Activated CD8-positive, alpha-beta memory T cell treated with anti-CD3 and anti-CD28 coated beads for 4 hours (primary cell): ENCODE measurements around the gene ENPP6.
A peak's percentile ranks its signal among the peaks of the same experiment; 100 is the strongest.

ENCODE experiments used
- DNase-seq, 2 donors: peaks; one replicate each; pipeline ENCODE4 v3.0.0-alpha.2; 2020; ENCODE audit warnings: low read depth in 2 of 2

Gene ENPP6

DNA sequence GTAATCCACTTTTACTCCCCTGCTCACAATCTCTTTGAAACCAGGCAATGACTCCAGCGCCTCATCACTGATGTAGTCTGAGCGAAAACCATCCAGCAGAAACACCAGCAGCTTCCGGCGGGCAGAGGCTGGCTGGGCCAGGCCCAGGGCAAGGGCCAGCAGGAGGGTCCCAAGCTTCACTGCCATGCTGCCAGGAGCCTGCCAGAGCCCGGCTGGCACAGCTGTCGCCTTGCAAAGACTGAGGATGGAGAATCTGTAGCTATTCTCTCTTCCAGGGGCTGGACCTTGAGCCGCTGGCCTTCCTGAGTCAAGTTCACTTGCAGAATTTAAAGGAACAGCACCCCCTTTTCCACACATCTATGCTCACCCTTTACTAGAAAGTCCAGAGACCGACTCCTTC, at the start of gene ENPP6:
ENPP6 (minus strand) TSS at position 240 of the 400 bp plus-strand sequence; CDS start at position 186, 54 bp downstream.
- DNase-seq = no peak

DNA sequence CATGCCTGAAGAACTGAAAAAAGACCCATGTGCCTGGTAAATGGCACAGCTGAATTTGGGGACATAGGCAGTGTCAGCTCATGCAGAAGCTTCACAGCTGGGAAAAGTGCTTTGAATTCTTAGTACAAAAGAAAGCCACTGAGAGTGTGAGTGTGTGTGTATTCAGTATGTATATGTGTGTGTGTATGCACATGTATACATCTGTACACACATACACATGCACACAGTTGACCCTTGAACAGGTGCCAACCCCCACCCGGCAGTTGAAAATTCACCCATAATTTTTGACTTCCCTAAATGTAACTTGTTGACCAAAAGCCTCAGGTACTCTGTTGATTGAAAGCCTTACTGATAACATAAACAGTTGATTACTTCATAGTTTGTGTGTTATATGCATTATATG, 49.5 kb upstream of the ENPP6 start:
- no peak for DNase-seq

DNA sequence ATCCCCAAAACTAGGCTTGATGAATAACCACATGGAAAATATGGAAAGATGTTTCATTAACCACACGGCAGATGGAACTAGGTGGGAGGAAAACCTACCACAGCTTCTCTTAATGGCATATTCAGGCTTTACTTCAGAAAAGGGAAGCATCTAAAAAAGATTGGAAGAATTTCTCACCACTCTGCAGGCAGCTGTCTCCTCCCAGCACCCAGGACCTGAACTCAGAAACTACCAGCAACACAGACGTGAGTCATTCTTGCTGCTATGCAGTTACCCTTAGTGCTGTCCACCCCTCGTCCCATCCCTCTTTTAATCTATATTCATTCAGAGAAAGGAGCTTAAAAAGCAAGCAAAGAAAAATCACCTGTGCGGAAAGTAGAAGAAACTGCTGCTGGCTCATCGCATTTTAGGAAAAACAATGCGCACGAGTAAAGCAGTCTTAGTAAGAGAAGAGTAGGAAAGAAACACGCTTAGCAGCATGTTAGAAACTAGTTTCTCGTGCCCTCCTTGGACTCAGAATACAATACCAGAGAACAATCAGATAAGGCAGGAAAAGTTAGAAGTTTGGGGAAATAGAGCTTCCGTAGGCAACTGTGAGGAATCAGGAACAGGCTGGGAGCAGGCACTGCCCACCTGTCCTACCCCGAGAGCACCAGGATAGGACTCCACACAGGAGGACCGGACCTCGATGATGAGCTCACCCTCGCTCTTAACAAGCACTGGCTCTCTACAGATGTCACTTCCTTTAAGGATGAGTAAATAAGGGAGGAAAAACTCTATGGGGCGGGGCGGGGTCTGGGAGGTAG, 48.1 kb upstream of the ENPP6 start:
- no peak for DNase-seq

DNA sequence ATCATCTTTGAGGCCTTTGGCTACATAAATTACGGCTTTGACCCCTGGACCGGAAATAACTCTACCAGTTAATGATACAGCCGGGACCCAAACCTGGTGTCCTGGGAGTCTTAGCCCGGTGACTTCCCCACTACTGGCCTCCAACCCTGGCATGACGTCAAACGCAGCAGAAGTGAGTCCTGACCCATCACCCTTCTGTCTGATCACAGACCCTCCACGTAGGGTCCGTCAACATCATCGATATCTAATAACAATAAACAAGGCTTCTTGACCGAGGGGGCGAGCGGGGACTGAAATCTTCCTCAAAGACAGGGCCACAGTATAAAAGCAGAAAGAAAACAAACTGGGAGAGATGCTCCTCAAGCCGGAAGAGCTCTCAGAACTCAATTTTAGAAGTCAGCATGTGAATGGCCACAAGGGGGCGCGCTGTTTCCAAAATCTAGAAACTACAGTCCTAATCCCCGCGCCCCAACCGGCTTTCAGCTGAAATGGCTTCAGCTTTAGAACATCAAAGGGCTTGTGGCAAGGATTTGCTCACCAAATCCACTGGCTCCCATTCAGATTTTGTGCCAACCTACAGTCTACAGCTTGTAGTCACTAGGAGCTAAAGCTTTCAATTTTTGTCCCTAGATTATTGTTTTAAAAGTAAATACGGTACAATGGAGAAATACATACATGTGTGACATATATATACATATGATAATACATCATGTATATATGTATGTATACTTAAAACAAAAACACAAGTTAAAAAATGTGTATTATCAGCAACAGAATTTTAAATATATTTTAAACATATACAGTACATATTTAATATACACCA, 46.4 kb upstream of the ENPP6 start:
- DNase-seq = peak; percentile 87

DNA sequence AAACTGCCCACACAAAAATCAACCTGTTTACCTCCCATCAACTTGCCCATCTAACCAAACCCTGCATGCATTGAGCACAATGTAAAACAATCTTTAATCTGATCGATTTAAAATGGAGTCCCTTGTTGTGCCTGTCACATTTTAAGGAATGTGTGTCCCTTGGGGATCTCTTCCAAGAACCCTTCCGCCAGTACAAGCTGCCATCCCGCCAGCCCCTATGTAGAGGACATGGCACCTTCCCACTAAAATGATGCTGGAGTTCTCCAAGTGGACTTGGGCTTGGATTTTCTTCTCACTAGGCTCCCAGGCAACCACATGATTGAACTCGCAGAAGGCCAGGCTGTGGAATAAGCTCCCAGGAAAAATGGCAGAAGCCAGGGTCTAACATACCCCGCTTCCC, 45.8 kb upstream of the ENPP6 start:
- no peak for DNase-seq

DNA sequence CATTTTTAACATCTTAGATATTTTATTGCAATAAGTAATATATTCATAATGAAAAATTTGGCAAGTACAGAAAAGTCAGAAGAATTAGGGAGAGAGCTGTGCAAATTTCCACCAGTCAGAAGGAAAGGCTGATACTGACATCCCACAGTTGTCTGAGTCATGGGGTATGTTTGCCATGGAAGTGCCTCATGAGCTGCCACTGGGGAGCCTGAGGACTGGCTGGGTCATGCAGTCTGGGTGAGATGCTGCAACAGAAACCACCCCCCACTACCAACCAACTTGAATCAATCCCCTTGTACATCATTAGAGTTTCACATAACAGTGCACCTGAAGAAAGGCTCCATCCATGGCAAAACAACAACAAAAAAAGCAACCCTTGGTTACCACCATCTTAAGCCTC, 45.2 kb upstream of the ENPP6 start:
- no peak for DNase-seq

DNA sequence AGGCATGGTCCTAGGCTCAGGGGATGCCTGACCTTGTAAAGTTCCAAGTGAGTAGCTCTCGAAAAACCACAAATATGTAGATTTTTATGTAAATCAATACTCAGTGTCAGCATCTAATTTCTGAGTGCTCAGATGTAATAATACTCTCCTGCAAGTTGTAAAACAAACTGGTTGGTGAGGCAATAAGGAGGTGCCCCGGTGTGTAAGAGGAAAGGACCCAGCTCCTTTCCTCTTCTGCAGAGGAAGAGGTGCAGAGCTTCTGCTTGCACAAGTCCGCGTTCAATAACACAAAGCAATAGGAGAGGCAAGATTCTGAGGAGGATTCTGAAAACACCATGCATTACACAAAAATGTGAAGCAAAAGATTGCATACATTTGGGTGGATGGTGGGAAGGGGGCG, 43.6 kb upstream of the ENPP6 start:
- DNase-seq = no peak

DNA sequence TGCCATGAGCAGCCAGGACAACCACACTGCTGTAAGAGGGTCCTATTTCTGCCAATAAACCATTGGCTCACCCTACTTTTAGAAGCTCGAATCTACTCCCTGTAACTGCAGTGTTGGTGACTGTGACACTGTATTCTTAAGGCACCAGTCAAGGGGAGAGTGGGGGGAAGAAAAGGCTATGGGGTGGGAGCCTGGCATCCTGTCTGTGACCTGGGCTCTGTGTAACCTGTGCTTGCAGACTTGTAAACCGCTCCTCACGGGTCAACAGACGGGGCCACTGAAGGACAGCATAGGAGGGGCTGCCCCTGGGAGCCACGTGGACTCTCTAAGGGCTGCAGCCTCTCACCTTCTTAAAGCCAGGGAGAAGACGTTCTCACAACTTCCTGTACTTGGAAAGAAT, 42.2 kb upstream of the ENPP6 start:
- DNase-seq = no peak

DNA sequence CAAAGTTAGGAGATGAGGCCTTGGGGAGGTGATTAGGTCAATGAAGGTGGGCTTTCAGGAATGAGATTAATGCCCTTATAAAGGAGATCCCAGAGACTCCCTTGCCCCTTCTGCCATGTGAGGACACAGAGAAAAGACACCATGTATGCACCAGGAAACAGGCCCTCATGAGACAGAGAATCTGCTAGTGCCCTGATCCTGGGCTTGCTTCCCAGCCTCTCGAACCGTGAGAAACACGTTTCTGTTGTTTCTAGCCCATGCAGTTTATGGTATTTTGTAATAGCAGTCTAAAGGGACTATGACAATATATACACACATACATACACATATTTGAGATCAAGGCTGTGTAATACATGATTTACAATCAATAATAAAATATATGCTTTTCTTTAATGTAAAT, 41.4 kb upstream of the ENPP6 start:
- no peak for DNase-seq

DNA sequence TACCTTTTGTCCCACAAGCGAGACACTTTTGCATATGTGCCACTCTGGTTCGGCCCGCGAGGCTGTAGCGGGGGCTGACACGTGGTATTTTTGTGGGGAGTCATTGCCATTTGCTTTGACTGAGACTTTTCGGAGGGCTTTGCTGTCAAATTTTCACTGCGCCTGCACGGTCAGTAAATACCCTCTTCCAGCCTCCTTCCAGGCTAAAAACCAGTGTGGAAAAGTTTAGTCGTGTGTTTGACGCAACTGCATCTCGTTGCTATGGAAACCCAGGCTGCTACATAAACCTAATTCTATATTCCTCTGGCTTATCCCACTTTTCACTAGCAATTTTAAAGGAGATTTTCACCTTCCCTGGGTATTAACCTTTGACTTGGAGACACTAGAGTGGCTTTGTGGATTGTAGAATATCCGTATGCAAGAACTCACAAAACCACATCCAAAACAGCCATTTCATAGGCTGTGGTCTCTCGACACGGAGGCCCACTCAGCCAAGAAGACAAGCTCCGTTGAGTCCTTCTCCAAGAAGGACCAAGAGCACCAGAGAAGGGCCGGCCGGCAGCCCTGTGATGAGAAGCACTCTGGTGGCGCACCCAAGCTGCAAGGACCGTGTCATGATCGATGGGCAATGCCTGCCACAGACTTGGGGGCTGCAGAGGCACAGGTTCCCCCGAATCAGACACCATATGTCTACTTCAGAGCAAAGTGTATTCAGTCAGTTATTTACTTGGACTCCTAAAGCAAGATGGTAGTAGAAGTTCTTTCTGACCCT, 38.4 kb upstream of the ENPP6 start:
- no peak for DNase-seq

DNA sequence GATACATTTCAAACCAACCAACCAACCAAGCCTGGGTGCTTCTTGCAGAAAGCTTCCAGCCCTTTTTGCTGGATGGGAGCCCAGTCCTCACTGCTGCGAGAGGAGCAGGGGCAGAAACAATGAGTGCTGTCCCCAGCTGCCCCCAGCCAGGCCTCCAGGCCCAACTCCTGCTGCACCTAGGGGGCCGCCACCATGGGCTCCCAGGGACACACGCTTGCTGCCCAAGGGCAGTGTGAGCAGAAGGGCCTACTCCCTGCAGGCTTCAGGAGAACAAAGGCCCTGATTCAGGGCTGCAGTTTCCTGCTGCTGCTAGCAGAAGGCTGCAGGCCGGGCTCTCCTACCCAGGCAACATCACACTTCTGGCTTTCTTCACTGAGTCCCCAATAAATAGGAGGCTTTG, 37.7 kb upstream of the ENPP6 start:
- DNase-seq = no peak

DNA sequence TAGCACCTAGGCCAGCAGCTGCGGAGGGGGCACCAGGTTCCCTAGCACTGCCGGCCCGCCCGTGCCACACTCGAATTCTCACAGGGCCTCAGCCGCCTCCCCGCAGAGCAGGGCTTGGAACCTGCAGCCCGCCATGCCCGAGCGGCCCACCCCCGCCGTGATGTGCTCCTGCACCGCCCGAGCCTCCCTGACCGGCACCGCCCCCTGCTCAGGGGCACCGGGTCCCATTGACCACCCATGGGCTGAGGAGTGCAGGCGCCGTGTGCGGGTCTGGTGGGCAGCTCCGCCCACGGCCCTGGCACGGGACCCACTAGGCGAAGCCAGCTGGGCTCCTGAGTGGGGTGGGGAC, 35.4 kb upstream of the ENPP6 start:
- no peak for DNase-seq

DNA sequence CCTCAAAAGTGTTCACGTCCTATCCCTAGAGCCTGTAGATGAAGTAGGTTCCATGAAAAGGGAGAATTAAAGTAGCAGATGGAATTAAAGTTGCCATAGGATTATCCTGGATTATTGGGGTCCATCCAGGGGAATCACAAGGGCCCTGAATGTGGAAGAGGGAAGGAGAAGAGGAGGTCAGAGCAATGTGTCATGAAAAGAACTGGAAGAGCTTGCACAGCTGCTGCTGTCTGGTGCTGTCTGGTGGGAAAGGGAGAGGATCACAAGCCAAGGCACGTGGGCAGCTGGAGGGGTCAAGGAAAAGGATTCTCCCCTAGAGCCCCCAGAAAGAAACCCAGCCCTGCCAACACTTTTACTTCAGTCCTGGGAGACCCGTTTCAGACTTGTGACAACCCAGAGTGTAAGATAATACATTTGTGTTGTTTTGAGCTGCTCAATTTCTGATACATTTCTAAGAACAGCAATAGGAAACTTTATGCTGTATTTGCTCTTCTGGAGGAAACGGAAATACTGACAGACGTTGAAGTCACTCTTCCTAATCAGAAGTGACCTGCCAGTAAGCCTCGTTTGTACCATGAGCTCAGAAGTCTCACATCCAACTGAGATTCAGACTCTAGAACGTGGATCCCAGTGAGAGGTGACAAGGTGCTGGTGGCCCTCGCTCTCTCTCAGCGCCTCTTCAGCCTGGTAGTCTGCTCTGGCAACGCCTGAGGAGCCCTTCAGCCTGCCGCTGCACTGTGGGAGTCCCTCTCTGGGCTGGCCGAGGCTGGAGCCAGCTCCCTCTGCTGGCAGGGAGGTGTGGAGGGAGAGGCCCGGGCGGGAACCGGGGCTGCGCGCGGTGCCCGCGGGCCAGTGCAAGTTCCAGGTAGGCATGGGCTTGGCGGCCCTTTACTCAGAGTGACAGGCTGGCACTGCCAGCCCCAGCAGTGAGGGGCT, 34.7 kb upstream of the ENPP6 start:
- DNase-seq = no peak

DNA sequence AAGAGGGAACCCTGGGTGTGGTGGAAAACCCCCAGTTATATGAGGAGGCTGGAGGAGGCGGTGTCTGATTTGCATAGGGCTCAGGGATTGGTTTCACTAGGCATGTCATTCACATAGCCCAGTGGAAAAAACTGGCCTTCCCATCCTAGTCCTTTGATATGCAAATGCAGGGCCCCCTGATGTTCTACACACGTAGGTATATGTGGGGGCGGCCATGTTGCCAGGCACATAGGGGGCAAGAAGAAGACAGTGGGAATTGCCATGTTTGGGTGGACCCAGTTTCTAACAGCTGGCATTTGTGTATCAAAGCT, 34.0 kb upstream of the ENPP6 start:
- DNase-seq = no peak

DNA sequence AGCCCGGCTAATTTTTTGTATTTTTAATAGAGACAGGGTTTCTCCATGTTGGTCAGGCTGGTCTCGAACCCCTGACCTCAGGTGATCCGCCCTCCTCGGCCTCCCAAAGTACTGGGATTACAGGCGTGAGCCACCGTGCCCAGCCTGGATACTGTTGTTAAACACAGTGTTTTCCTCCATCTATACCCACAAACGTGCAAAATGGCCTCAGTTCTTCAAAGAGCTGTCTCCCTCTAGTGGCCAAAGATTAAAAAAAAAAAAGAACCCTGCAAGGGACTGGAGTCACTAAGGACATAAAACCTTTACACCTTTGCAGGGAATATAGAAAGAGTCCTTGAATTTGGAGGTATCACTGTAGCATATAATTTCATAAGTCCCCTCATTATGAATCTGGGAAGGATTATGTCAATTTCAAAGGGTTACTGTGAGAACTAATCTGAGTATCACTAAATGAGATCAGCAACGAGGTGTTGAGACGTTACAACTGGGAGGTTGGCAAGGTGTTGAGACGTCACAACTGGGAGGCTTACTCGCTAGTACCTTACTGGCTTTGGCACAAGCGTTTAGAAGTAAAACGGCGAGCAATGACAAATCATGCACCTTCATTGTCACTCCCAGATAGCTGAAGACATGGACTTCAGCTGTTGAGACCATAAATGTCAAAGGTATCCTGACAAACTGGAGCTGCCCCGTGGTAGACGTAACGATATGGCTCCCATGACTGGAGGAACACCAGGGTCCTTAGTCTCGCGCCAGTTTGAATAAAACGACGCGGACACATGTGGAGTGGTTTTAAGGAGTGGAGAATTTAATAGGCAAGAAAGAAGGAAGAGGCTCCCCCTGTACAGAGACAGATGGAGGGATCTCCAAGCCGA, 33.4 kb upstream of the ENPP6 start:
- no peak for DNase-seq

DNA sequence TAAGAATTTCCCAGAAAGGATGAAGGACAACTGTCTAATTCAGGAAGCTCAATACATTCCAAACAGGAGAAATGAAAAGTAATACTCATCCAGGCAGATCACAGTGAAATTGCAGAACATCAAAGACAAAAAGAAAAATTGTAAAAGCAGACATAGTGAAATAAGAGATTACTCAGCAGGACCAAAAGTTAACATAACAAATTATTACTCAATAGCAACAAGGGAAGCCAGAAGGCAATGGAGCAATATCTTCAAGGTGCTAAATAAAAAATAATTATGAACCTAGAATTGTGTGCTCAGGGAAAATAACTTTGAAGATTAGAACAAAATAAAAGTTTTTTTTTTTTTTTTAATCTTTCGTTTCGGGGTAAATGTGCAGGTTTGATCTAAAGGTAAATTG, 30.5 kb upstream of the ENPP6 start:
- DNase-seq = no peak

DNA sequence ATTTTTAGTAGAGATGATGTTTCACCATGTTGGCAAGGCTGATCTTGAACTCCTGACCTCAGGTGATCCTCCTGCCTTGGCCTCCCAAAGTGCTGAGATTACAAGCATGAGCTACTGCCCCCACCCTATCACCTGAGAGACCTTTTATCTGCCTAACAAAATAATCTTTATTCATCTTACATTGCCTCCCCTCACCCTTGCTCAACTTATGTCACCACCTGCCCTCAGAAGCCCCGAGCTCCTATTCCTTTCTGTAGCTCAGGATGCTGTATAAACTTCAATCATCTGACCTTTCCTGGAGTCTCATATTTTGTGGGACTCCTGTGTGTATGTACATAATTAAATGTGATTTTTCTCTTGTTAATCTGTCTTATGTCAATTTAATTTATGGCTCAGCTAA, 29.7 kb upstream of the ENPP6 start:
- DNase-seq = no peak

DNA sequence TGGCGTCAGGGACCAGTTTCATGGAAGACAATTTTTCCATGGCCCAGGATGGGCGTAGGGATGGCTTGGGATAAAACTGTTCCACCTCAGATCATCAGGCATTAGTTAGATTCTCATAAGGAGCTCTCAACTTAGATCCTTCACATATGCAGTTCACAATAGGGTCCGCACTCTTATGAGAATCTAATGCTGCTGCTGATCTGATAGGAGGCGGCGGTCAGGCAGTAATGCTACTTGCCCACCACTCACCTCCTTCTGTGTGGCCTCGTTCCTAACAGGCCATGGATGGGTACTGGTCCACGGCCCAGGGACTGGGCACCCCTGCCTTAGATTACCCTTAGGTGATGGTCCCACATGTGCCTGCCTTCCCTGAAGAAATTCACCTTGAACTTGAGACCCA, 28.8 kb upstream of the ENPP6 start:
- no peak for DNase-seq

DNA sequence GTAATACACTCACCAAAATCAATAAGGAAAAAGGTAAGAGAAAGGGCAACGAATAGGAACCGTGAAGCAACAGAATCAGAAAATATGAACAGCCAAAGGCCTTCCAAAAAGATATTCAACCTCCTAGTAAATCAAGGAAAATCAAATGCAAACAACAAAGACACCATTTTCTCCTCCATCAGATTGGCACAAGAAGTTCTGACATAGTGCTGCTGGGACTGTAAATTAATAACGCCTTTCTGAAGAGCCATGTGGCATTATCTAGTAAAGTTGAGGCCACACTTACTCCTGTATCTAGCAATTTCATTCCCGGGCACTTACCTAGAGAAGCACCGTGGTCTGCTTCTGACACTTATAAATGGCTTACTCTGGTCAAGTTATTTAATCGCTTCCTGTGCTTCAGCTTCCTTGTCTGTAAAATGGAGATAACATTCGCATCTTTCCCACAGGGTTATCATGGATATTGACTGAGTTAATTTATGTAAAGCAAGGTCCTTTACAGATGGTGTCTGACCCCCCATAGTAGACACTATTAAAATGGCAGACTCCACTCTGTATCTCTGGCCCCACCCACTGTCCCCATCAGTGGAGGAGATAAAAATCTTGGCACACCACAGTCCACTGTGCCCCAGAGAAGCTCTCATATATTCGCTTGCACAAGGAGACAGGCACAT, 20.5 kb upstream of the ENPP6 start:
- no peak for DNase-seq

DNA sequence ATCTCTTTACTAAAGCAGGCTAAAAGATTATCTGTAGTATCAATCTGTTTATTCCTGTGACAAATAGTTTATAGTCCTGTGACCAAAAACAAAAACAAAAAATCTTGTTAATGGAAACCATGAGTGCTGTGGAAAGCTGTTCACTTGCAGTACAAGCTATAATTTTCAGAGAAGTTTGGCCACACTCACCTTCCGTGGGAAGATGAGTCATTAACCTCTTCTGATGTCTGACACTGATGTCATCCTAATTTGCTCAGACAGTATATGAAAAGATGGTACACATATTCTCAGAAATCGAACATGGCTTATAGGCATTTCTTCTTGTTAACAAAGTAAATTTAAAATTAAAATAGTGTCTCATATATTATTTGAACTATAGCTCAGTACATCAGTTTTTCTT, 19.9 kb upstream of the ENPP6 start:
- DNase-seq = peak in 1 of 2 donors; percentile 39
